LNCAP (cell line): ENCODE data around the gene FAXDC2.

Source experiments
- CTCF ChIP-seq: fragments of 450-650 bp; IDR thresholded peaks from 2 replicates; pipeline ENCODE4 v1.5.1; 2017; ENCODE audit warnings: mild to moderate bottlenecking

Gene FAXDC2

GRCh38 chr5:154850255-154851062 lies at the start of gene FAXDC2:
FAXDC2 (minus strand) TSS chr5:154850603; CDS start chr5:154838178, 12,425 bp downstream.
- no peak for TF ChIP-seq CTCF

GRCh38 chr5:154900066-154900465 lies 49.7 kb upstream of the FAXDC2 start:
- TF ChIP-seq CTCF = no peak

GRCh38 chr5:154899151-154899816 lies 48.9 kb upstream of the FAXDC2 start:
- no peak for TF ChIP-seq CTCF

GRCh38 chr5:154898210-154898609 lies 47.8 kb upstream of the FAXDC2 start:
- TF ChIP-seq CTCF = no peak

- no peak for TF ChIP-seq CTCF
These were observed 46.3 kb upstream of the FAXDC2 start for GRCh38 chr5:154896562-154897165.

GRCh38 chr5:154895606-154896561 lies 45.5 kb upstream of the FAXDC2 start:
- TF ChIP-seq CTCF = no peak

- TF ChIP-seq CTCF = no peak
These were observed 43.0 kb upstream of the FAXDC2 start for GRCh38 chr5:154893381-154893780.
